Skeletal muscle tissue (tissue), 4 donors: ENCODE results near the gene CABLES1. TPM values are rescaled to one million over a fixed set of nuclear protein-coding genes. Genes with fewer than 3 reads are reported as not detected.
"Not testable (repeated sequence)": the region's sequence is repeated elsewhere in the genome, so short reads cannot be mapped to it uniquely, and the experiment has no call there.

Source experiments
- H3K27ac ChIP-seq: one replicate; pipeline ENCODE4 v1.7.0; 2013; ENCODE audit warnings: mild to moderate bottlenecking, low read depth, low read length, inconsistent platforms
- H3K27me3 ChIP-seq, 3 donors: one replicate each; pipeline ENCODE4 v1.7.0; 2013; ENCODE audit warnings: low read length in 3 of 3; ENCODE audit not compliant: control insufficient read depth in 3 of 3, insufficient read depth in 3 of 3
- H3K36me3 ChIP-seq, 3 donors: one replicate each; pipeline ENCODE4 v1.7.0; 2013; ENCODE audit warnings: low read length in 3 of 3; ENCODE audit not compliant: control insufficient read depth in 3 of 3, insufficient read depth in 3 of 3
- H3K4me1 ChIP-seq, 3 donors: one replicate each; pipeline ENCODE4 v1.7.0; 2013; ENCODE audit warnings: low read length in 3 of 3, mild to moderate bottlenecking in 3 of 3; ENCODE audit not compliant: control insufficient read depth in 3 of 3, insufficient read depth in 3 of 3
- H3K4me3 ChIP-seq, 3 donors: one replicate each; pipeline ENCODE4 v1.7.0; 2013; ENCODE audit warnings: low read length in 3 of 3
- H3K9ac ChIP-seq, 3 donors: one replicate each; pipeline ENCODE4 v1.7.0; 2013; ENCODE audit warnings: low read length in 3 of 3, mild to moderate bottlenecking in 3 of 3, moderate library complexity in 2 of 3, low read depth in 1 of 3
- H3K9me3 ChIP-seq, 3 donors: one replicate each; pipeline ENCODE4 v1.7.0; 2013; ENCODE audit warnings: low read length in 3 of 3; ENCODE audit not compliant: control insufficient read depth in 3 of 3
- total RNA-seq: library from RNA; depleted of rRNA; stranded (reverse); fragments of >200 nt; gene quantifications from one replicate; pipeline ENCODE4 v1.2.3, GENCODE V29; 2014
- donor health status: Osteomylitis.

The CABLES1 gene
- total RNA-seq, 1 donor from 2014 or later, result 4.7 TPM

DNA sequence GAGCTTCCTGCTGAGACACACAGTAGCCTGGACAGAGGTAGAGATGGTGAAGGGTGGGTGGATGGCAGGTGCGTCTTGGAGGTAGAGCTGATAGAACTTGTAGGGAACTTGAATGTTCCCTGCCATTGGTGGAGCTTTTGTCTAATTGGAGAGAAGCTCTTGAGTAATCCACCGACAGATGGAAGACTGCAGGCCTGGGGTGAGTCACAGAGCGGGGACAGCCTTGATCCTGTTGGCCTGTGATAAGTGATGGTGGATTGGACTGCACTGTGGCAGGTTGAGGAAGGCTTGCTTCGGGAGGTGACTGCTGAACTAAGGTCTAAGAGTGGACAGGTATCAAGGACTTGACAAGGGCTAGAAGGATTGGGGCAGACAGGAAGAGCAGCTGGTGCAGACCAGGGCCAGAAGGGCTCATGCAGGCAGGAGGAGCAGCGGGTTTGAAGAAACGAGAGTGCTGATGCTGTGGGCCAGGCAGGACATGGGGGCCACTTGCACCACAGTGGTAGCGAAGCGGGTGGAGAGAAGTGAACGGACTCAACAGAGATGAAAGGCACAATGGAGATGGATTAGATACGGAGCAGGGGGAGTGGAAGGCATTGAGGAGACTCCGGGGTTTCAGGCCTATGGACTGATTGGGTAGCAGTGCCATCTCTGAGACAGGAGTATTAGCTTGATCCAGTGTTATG, 16.3 kb downstream of the CABLES1 start:
- no peaks in the 10 kb centered on the region for H3K4me1 ChIP-seq
- H3K27me3 ChIP-seq, result no peaks in the 10 kb centered on the region
- H3K9ac ChIP-seq, result no peak overlapping the region
- H3K4me3 ChIP-seq, result no peak overlapping the region
- no peaks in the 10 kb centered on the region for H3K9me3 ChIP-seq
- H3K27ac ChIP-seq, result no peak overlapping the region
- no peaks in the 10 kb centered on the region for H3K36me3 ChIP-seq

GRCh38 chr18:23154030-23154429, 18.7 kb downstream of the CABLES1 start:
- no peak overlapping the region for H3K9ac ChIP-seq
- no peak overlapping the region for H3K4me3 ChIP-seq
- H3K27ac ChIP-seq, result no peak overlapping the region
- H3K27me3 ChIP-seq, result no peaks in the 10 kb centered on the region
- H3K4me1 ChIP-seq, result no peaks in the 10 kb centered on the region
- no peaks in the 10 kb centered on the region for H3K36me3 ChIP-seq
- H3K9me3 ChIP-seq, result no peaks in the 10 kb centered on the region

DNA sequence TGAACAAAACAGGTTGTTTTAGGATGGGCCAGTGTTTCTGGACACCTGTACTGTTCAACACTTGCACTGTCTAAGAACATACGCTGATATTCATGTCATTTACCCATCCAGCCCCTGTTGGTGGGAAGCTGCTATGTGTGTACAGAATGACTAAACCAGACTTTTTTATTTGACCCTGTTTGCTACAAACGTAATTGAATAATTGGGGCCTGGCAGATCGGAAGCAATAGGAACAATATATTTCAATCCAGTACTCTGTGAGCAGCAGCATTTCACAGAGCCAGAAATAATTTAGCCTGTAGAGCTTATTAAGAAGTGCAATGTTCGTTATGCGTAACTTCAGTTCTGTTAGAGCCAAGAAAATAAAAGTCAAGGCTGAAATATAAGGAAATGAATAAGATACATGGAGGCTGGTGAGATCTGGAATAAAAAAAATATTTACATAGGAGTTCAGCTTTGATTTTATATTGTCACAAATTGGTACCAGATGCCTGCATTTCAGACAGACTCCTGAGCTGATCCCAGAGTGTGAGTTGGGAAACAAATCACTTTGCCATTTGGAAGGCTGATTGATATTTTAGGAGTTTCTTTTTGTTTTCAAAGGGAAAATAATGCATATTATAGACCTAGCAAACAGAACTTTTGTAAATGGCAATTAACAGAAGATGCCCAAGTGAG, 19.7 kb downstream of the CABLES1 start:
- Histone ChIP-seq H3K4me1 (no peaks in the 10 kb centered on the region), H3K4me3 (no peak overlapping the region), H3K36me3 (no peaks in the 10 kb centered on the region), H3K9me3 (no peaks in the 10 kb centered on the region), H3K27ac (no peak overlapping the region), H3K27me3 (no peaks in the 10 kb centered on the region), H3K9ac (no peak overlapping the region)

DNA sequence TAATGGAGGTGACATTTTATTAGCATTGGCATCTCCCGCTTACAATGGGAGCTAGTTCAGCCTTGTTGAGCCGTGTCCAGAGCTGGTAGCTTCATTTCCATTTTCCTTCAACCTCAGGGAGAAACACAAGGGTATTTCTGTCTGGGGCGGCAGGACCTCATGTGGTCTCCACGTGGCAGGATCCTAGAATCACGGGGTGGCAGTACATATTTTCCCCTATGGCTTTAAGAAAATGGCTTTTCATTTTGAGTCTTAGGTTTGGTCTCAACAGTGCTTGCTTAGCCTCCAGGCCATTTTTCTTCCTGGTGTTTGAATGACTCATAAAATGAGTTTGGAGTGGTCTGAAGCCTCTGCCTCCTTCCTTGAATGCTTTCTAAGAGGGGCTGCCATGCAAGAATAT, 20.3 kb downstream of the CABLES1 start:
- no peaks in the 10 kb centered on the region for H3K4me1 ChIP-seq
- no peak overlapping the region for H3K4me3 ChIP-seq
- no peak overlapping the region for H3K27ac ChIP-seq
- no peaks in the 10 kb centered on the region for H3K9me3 ChIP-seq
- H3K9ac ChIP-seq, result no peak overlapping the region
- no peaks in the 10 kb centered on the region for H3K27me3 ChIP-seq
- no peaks in the 10 kb centered on the region for H3K36me3 ChIP-seq

DNA sequence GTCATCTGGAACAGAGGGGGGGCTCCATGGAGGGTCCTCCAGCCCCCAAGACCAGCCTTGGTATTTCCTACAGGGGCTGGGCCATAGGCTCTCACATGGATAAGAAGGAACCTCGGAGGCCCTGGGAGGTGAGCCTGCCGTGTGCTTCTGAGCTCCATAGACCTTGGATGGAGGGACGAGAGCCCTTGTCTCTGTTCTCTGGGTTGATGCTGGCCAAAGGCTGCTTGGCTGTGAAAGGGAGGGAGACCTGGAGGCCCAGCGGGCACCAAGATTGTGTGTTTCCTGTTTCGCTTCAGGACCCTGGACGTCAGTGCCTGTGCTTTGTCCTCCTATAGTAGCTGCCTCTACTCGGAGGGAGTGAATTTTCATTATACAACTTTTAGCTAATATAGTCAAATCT, 20.8 kb downstream of the CABLES1 start:
- H3K27me3 ChIP-seq, result no peaks in the 10 kb centered on the region
- H3K9ac ChIP-seq, result no peak overlapping the region
- H3K4me1 ChIP-seq, result no peaks in the 10 kb centered on the region
- H3K4me3 ChIP-seq, result no peak overlapping the region
- no peaks in the 10 kb centered on the region for H3K36me3 ChIP-seq
- no peaks in the 10 kb centered on the region for H3K9me3 ChIP-seq
- H3K27ac ChIP-seq, result no peak overlapping the region

- H3K27me3 ChIP-seq, result no peaks in the 10 kb centered on the region
- H3K4me3 ChIP-seq, result no peak overlapping the region
- H3K4me1 ChIP-seq, result no peaks in the 10 kb centered on the region
- H3K9me3 ChIP-seq, result no peaks in the 10 kb centered on the region
- H3K9ac ChIP-seq, result no peak overlapping the region
- no peak overlapping the region for H3K27ac ChIP-seq
- H3K36me3 ChIP-seq, result no peaks in the 10 kb centered on the region
These were observed 22.8 kb downstream of the CABLES1 start for GRCh38 chr18:23158058-23158457.

DNA sequence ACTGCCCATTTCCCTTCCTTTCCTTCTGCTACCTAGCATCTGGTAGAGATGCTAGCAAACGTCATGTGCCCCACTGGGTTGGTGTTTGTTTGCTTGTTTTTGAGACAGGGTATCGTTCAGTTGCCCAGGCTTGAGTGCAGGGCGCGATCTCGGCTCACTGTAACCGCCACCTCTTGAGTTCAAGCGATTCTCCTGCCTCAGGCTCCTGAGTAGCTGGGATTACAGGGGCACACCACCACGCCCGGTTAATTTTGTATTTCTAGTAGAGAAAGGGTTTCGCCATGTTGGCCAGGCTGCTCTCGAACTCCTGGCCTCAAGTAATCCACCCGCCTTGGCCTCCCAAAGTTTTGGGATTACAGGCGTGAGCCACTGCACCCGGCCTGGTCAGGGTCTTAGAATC, 23.6 kb downstream of the CABLES1 start:
- not testable (repeated sequence) for H3K27me3 ChIP-seq, H3K4me1 ChIP-seq, H3K9me3 ChIP-seq, H3K36me3 ChIP-seq, H3K4me3 ChIP-seq, H3K27ac ChIP-seq, H3K9ac ChIP-seq

- Histone ChIP-seq H3K27ac (no peak overlapping the region), H3K9ac (no peak overlapping the region), H3K4me3 (no peak overlapping the region), H3K27me3 (no peaks in the 10 kb centered on the region), H3K9me3 (no peaks in the 10 kb centered on the region), H3K36me3 (no peaks in the 10 kb centered on the region), H3K4me1 (no peaks in the 10 kb centered on the region)
These were observed 24.1 kb downstream of the CABLES1 start for GRCh38 chr18:23159344-23159743.

DNA sequence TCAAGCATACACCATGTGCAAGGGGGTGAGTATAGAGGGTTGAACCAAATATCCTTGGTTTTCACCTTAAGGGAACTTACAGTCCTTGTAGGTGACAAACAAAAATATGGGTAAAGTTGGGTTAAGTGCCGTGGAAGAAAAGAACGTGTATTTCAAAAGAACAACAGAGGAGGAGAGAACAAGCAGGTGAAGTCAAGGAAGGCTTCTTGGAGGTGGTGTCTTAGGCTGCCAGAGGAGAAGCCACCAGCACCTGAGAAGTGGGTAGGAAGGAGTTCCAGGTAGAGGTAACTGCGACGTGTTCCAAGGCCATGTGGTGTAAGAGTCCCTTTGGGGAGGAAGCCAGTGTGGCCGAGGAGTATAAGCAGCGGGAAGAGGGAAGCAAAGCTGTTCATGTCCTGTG, 27.2 kb downstream of the CABLES1 start:
- Histone ChIP-seq H3K27me3 (no peaks in the 10 kb centered on the region), H3K9me3 (no peaks in the 10 kb centered on the region), H3K36me3 (no peaks in the 10 kb centered on the region), H3K9ac (no peak overlapping the region), H3K27ac (no peak overlapping the region), H3K4me3 (no peak overlapping the region), H3K4me1 (no peaks in the 10 kb centered on the region)

- H3K9me3 ChIP-seq, result no peaks in the 10 kb centered on the region
- no peak overlapping the region for H3K27ac ChIP-seq
- H3K36me3 ChIP-seq, result no peaks in the 10 kb centered on the region
- no peaks in the 10 kb centered on the region for H3K27me3 ChIP-seq
- H3K9ac ChIP-seq, result no peak overlapping the region
- H3K4me1 ChIP-seq, result peaks cover 0 to 2% (median 0%) of the 10 kb centered on the region in 3 donors
- no peak overlapping the region for H3K4me3 ChIP-seq
These were observed 28.7 kb downstream of the CABLES1 start for GRCh38 chr18:23163786-23164533.
